ENCODE measurements around the gene STRADA.

The STRADA gene

GRCh38 chr17:63682441-63682840 lies 59.2 kb downstream of the STRADA start:
- peak; percentile 44 for DNase-seq

- DNase-seq: no peak
Observed at GRCh38 chr17:63681530-63681929, 60.1 kb downstream of the STRADA start.

- DNase-seq: no peak
Observed at GRCh38 chr17:63680700-63681099, 60.9 kb downstream of the STRADA start.

- DNase-seq: no peak
Observed at GRCh38 chr17:63679214-63679613, 62.4 kb downstream of the STRADA start.

- no peak for DNase-seq
Observed at GRCh38 chr17:63676584-63676983, 65.0 kb downstream of the STRADA start.

GRCh38 chr17:63675607-63676546 lies 65.7 kb downstream of the STRADA start:
- DNase-seq: peak; percentile 59

GRCh38 chr17:63675231-63675606 lies 66.4 kb downstream of the STRADA start:
- peak; percentile 34 for DNase-seq

- no peak for DNase-seq
Observed at GRCh38 chr17:63672856-63673255, 68.7 kb downstream of the STRADA start.

- DNase-seq: peak; percentile 97
Observed at GRCh38 chr17:63665527-63666214, 75.9 kb downstream of the STRADA start.

- DNase-seq: no peak
Observed at GRCh38 chr17:63659850-63660249, 81.7 kb downstream of the STRADA start.

- DNase-seq: no peak
Observed at GRCh38 chr17:63658366-63658765, 83.2 kb downstream of the STRADA start.

GRCh38 chr17:63657786-63658185 lies 83.8 kb downstream of the STRADA start:
- no peak for DNase-seq

GRCh38 chr17:63653050-63653449 lies 88.5 kb downstream of the STRADA start:
- DNase-seq: no peak

Measured in GF-D8 (cell line).